Activated CD4-positive, CD25-positive, alpha-beta regulatory T cell treated with anti-CD3 and anti-CD28 coated beads, Interleukin-2, amount 50 U/mL, for 16 hours (primary cell): ENCODE data around the gene KCNQ5.

Experiments used
- DNase-seq: peaks from one replicate; pipeline ENCODE4 v3.0.0-alpha.2; 2020; ENCODE audit warnings: low read depth, low spot score

KCNQ5 gene

DNA sequence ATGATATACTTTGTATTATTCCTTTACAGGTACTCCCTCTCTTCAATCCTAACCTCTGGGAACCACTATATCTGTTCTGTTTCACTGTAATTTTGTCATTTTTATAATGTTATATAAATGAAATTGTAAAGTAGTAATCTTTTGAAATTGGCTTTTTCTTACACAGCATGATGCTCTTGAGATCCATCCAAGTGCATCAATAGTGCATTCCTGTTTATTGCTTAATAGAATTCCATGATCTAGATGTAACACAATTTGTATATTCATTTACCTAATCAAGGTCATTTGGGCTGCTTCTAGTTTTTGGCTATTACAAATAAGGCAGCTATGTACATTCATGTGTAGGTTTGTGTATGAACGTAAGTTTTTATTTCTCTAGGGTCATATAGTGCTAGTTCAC, 428.8 kb downstream of the KCNQ5 start:
- no peak for DNase-seq

DNA sequence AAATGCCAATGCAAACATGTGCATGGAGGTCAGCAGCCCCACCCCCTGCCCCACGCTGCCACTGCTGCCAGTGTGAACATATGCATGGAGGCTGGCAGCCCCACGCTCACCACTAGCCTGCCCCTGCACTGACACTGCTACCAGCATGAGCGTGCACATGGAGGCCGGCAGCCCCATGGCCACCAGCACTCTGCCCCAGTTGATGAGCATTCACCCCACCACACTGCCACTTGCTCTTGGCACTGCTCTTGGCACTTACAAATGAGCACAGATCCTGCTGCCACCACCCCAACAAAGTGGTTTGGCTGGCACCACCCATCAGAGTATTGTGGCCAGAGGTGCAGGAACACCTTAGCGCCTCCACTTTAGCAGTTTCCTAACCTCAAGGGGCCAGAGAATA, 429.3 kb downstream of the KCNQ5 start:
- DNase-seq: no peak

DNA sequence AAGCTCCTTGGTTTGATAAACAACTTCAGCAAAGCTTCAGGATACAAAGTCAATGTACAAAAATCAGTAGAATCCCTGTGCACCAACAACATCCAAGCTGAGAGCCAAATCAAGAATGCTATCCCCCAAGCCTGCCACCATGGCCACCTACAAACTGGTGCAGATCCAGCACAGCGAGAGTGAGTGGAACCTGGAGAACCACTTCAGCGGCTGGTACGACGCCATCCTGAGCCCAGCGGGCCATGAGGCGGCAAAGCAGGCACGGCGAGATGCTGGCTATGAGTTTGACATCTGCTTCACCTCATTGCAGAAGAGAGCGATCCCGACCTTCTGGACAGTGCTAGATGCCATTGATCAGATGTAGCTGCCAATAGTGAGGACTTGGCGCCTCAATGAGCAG, 433.1 kb downstream of the KCNQ5 start:
- no peak for DNase-seq

DNA sequence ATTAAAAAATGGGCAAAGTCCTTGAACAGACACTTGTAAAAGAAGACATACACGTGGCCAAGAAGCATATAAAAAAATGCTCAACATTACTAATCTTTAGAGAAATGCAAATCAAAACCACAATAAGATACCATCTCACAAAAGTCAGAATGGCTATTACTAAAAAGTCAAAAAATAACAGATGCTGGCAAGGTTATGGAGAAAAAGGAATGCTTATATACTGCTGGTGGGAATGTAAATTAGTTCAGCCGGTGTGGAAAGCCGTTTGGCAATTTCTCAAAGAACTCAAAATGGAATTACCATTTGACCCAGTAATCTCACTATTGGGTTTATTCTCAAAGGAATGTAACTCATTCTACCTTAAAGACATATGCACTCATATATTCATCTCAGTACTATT, 436.9 kb downstream of the KCNQ5 start:
- no peak for DNase-seq

DNA sequence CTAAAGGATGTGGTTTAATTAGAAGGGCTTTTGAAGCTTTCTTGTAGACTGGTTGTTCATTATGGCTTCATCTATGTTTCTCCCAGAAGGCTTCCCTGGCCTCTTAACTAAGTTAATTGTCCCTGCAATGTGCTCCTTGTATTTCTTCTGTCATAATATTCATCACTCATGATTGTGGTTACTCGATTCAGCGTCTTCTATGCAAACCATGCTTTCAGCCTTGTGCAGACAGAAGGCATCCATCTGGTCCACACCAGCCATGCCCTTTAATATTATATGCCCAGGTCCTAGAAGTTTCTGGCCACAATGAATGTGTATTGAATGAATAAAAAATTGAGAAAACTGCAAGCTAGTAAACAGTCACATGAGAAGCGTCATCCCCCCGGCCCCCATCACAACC, 440.3 kb downstream of the KCNQ5 start:
- DNase-seq: no peak

GRCh38 chr6:73062837-73063236, 441.0 kb downstream of the KCNQ5 start:
- DNase-seq: no peak

- no peak for DNase-seq
Measured at GRCh38 chr6:73064266-73064665, 442.4 kb downstream of the KCNQ5 start.

DNA sequence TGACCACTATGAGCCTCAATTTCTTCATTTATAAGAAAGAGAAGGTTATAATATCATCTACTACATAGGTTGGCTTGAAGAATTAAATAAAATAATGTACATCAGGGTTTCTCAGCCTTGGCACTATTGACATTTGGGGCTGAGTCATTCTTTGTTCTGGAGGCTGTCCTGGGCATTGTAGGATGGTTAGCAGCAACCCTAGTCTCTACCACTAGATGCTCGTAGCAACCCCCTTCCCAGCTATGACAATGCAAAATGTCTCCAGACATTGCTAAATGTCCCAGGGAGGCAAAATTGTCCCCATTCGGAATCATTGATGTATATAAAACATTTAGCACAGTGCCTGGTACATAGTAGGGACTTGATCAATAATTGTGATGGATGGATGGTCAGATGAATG, 451.4 kb downstream of the KCNQ5 start:
- no peak for DNase-seq

- DNase-seq: no peak
Measured at GRCh38 chr6:73074175-73074574, 452.3 kb downstream of the KCNQ5 start.

DNA sequence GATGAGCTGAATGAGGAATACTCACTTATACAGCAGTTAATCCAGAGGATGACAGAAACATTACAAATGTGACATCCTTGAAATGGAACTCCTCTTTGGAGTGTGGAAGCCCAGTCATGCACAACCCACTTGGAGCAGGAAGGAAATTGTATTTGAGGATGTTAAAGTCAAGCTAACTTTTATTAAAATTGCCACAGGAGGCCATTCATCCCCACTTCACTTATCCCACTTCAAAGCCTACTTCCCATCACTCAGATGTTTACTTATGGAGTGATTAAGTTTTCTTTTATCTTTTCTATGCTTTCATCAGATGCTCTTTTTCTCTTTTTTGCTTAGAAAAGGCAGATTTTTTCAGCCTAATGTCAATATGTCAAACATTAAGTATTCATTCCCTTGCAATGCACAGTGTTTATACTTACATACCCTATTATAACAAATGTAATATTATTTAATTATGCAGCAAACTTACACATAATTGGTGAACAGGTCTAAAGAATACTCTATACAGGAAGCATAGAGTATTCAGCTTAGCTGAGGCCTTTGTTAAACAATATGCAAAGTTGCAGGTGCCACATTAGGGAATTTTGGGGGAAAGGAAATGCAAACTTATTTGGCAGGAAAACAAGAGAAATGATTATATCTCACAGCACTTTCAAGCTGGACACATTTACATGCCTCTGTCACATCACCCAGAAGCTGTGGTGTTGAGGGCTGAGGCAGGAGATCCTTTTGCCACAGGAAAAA, 454.5 kb downstream of the KCNQ5 start:
- no peak for DNase-seq

DNA sequence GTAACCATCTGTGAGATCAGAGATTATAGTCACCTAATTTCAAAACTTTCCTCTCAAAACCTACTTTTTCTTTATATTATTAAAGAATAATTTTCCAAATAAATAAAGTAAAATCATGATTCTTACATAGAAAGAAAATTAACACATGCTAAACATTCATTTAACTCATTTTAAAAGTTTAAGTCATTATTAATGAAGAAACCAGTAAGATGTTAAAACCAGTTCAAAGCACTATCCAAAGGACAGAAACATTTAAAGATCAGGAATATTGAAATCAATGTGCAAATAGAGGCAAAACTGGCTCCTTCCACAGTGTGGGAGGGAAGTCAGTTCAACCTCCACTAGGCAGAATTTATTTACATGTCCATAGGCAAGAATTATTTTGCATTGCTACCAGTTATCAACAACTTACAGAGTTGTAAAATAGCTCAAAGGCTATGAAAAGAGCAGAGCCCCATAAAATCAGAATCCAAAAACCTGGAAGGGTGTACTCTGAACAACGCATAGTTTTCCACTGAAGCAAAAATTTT, 456.5 kb downstream of the KCNQ5 start:
- no peak for DNase-seq

GRCh38 chr6:73078908-73079610, 457.2 kb downstream of the KCNQ5 start:
- no peak for DNase-seq

GRCh38 chr6:73079611-73079955, 457.7 kb downstream of the KCNQ5 start:
- DNase-seq: no peak

- no peak for DNase-seq
Measured at GRCh38 chr6:73079978-73080377, 458.1 kb downstream of the KCNQ5 start.

GRCh38 chr6:73081955-73082354, 460.1 kb downstream of the KCNQ5 start:
- no peak for DNase-seq

DNA sequence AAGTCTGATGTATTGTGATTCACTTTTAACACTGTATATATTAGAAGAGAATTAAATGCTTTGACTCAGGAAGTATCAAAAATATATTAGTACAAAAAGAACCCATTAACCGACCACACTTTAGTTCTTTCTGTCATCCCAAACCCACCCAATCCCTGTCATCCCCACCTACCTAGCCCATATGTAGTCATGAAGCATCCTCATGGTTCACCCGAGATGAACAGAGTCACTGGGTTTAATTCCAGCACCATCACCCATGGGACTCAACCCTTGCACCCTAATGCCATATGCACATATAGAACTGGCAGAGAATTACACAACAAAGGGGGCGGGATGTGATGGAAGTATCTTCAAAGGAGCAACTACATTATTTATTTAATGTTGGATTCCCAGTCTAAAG, 462.0 kb downstream of the KCNQ5 start:
- no peak for DNase-seq

- no peak for DNase-seq
Measured at GRCh38 chr6:73085443-73085871, 463.6 kb downstream of the KCNQ5 start.

DNA sequence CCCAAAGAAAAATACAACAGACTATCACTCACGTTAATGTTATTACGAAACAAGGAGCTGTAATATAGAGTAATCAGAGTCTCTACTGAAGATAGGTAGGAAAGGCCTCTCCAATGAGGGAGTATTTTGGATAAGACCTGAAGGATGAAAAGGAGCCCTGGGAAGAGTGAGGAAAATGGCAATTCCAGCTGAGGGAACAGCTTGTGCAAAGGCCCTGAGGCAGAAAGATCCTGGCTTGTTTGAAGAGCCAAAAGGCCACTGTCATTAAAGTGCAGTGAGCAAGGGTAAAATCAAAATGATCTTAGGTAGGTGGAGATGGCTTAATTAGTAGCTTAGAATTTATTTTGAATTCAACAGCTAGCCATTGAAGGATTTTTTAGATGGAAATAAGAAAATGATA, 464.9 kb downstream of the KCNQ5 start:
- DNase-seq: no peak

GRCh38 chr6:73088138-73088813, 466.4 kb downstream of the KCNQ5 start:
- no peak for DNase-seq

DNA sequence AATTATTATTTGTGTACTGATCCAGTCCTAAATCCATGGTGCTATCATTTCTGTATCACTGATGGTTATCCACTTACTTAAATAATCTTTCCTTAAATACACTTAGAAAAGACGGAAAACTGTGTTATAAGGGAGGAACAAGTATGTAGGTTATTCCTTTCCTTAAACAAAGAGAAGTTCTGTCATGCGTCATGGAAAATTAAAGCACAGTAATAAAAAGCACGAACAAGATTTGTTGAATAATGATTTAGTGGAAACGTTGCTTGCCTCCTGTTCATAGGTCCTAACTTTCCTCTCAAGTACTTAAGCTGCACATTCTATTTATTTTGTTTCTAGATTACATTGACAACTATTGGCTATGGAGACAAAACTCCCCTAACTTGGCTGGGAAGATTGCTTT, 483.1 kb downstream of the KCNQ5 start:
- no peak for DNase-seq

- no peak for DNase-seq
Measured at GRCh38 chr6:73107016-73107415, 485.2 kb downstream of the KCNQ5 start.

DNA sequence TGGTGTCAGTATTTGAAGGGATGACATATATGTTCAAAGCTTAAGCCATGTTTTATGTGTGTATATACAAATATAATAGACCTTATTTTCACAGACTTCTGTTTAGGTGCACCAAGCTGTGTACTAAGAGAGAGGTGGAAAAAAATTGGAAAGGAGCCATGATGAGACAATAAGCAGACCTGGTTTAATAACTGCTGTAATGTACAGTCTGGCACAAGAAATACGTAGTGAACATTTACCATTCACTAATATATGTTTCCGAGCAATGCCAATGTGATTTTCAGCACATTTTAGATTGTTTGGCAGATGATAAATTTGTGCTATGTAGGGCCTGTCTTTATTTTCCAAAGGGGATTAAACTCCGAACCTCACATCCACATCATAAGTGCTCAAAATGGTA, 487.1 kb downstream of the KCNQ5 start:
- no peak for DNase-seq

DNA sequence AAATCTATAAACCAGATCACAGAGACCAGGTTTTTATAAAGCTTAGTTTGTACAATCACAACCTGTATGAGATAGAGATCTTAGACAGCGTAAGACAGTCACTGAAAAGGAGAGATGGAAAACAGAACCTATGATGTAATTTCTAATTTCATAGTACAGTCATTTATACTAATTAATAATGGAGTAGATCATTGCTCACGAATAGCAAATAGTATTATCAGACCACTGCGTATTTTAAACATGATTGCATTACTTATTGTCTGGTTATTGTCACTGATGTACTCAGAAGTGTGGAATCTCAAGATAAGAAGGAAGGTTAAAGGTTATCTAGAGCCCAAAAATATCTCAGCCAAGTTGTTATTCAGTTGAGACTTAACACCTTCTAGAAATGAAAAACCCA, 487.8 kb downstream of the KCNQ5 start:
- DNase-seq: no peak
